Effector memory CD8-positive, alpha-beta T cell (primary cell): ENCODE data around the gene PLK4.
"Not testable (repeated sequence)": the region's sequence is repeated elsewhere in the genome, so short reads cannot be mapped to it uniquely, and the experiment has no call there.

Source experiments
- ATAC-seq: fragments of 150-1000 bp; cut with Tn5 transposase; replicated peaks from 2 replicates; pipeline ENCODE4 v1.10.0; 2021; ENCODE audit warnings: mild to moderate bottlenecking, moderate library complexity
- DNase-seq, 3 experiments: peaks; one replicate each; pipeline ENCODE4 v3.0.0; 2021
- H3K27ac Mint-ChIP-seq, 2 donors: one replicate each; pipeline ENCODE4 v1.8.0; 2022; ENCODE audit warnings: mild to moderate bottlenecking in 2 of 2, mixed read lengths in 2 of 2, moderate library complexity in 2 of 2
- H3K27me3 Mint-ChIP-seq, 2 donors: one replicate each; pipeline ENCODE4 v1.8.0; 2022; ENCODE audit warnings: mixed read lengths in 2 of 2
- H3K36me3 Mint-ChIP-seq: one replicate; pipeline ENCODE4 v1.8.0; 2022; ENCODE audit warnings: mild to moderate bottlenecking, moderate library complexity, mixed read lengths; ENCODE audit not compliant: insufficient read depth
- H3K4me1 Mint-ChIP-seq, 2 donors: one replicate each; pipeline ENCODE4 v1.8.0; 2022; ENCODE audit warnings: low read depth in 2 of 2, mixed read lengths in 2 of 2
- H3K4me3 Mint-ChIP-seq, 2 donors: one replicate each; pipeline ENCODE4 v1.8.0; 2022; ENCODE audit warnings: mild to moderate bottlenecking in 2 of 2, mixed read lengths in 2 of 2, moderate library complexity in 2 of 2
- H3K9me3 Mint-ChIP-seq, 2 donors: one replicate each; pipeline ENCODE4 v1.8.0; 2022; ENCODE audit warnings: mixed read lengths in 2 of 2

The PLK4 gene

DNA sequence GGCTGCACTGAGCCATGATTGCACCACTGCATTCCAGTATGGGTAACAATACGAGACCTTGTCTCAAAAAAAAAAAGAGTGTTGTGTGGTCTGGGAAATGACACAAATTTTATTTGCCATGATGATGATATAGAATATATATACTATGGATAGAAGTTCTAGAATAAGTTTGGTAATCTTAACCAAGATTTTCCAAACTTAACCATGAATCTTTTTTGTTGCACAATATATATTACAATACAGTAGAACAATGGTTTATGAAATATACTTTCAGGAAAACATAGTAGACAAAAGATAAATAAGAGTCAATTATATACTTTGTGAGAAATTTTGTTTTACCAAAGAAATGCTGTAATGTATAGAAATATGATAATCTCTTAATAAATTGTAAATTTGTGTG is 49.5 kb downstream of the PLK4 start:
- no peak overlapping the region for H3K27ac Mint-ChIP-seq
- no peak for DNase-seq
- H3K4me1 Mint-ChIP-seq = peaks cover 0 to 5% of the 10 kb centered on the region in 2 donors
- peaks cover 20% of the 10 kb centered on the region for H3K36me3 Mint-ChIP-seq
- no peaks in the 10 kb centered on the region for H3K9me3 Mint-ChIP-seq
- H3K4me3 Mint-ChIP-seq = no peak overlapping the region
- H3K27me3 Mint-ChIP-seq = no peaks in the 10 kb centered on the region
- no peak for ATAC-seq

DNA sequence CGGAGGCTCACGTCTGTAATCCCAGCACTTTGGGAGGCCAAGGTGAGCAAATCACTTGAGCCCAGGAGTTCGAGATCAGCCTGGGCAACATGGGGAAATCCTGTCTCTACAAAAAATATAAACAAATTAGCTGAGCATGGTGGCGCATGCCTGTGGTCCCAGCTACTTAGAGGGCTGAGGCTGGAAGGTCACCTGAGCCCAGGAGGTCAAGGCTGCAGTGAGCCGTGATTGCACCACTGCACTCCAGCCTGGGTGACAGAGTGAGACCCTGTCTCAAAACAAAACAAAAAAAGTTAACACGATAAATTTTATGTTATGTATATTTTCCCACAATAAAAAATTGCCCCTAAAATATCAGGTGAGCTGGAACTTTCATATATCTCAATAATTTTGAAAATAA is 51.1 kb downstream of the PLK4 start:
- H3K36me3 Mint-ChIP-seq = peaks cover 20% of the 10 kb centered on the region
- ATAC-seq, DNase-seq, H3K4me3 Mint-ChIP-seq, H3K9me3 Mint-ChIP-seq, H3K27ac Mint-ChIP-seq, H3K4me1 Mint-ChIP-seq, H3K27me3 Mint-ChIP-seq: not testable (repeated sequence)

DNA sequence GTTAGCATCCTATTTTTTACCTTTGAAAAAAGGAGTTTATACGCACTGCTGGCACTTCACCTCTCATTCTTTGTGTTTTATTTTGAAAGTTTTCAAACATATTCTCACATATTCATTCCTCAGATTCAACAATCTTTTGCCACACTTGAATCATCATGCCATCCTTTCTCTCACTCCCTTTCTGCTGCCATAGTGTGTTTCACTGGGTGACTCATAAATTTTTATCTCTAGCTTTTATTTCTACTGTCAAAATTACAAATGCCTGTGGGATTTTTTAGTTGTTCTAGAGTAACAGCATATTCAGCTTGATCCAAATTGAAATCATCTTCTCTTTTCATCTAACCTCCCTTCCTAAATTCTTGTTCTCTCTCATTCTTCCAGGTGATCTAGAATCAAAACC is 56.3 kb downstream of the PLK4 start:
- Mint-ChIP-seq H3K4me1 (no peaks in the 10 kb centered on the region), H3K9me3 (no peaks in the 10 kb centered on the region), H3K4me3 (no peak overlapping the region), H3K27ac (peak overlapping the region in 1 of 2 donors; percentile 20), H3K27me3 (no peaks in the 10 kb centered on the region), H3K36me3 (peaks cover 12% of the 10 kb centered on the region)
- no peak for ATAC-seq
- DNase-seq = no peak
